Dedifferentiated amniotic fluid mesenchymal stem cell (primary cell): ENCODE results near the gene MIPOL1.
"Not testable (repeated sequence)": the region's sequence is repeated elsewhere in the genome, so short reads cannot be mapped to it uniquely, and the experiment has no call there.

Experiments
- DNase-seq: peaks from one replicate; pipeline ENCODE4 v3.0.0-alpha.2; 2016; ENCODE audit errors: extremely low spot score

Gene MIPOL1

GRCh38 chr14:37457334-37457733, 259.6 kb downstream of the MIPOL1 start:
- no peak for DNase-seq

GRCh38 chr14:37462426-37462825, 264.7 kb downstream of the MIPOL1 start:
- not testable (repeated sequence) for DNase-seq

GRCh38 chr14:37464192-37464858, 266.6 kb downstream of the MIPOL1 start:
- DNase-seq: no peak

GRCh38 chr14:37466003-37466622, 268.4 kb downstream of the MIPOL1 start:
- no peak for DNase-seq

GRCh38 chr14:37466623-37467088, 268.9 kb downstream of the MIPOL1 start:
- DNase-seq: no peak

- no peak for DNase-seq
Measured at GRCh38 chr14:37469650-37470049, 271.9 kb downstream of the MIPOL1 start.

- DNase-seq: no peak
Measured at GRCh38 chr14:37470251-37470650, 272.5 kb downstream of the MIPOL1 start.

GRCh38 chr14:37472906-37473305, 275.2 kb downstream of the MIPOL1 start:
- DNase-seq: no peak

GRCh38 chr14:37474191-37474590, 276.5 kb downstream of the MIPOL1 start:
- DNase-seq: no peak

GRCh38 chr14:37480446-37481290, 282.9 kb downstream of the MIPOL1 start:
- DNase-seq: no peak

GRCh38 chr14:37482428-37482827, 284.7 kb downstream of the MIPOL1 start:
- DNase-seq: no peak

GRCh38 chr14:37483672-37484071, 285.9 kb downstream of the MIPOL1 start:
- no peak for DNase-seq

- no peak for DNase-seq
Measured at GRCh38 chr14:37490607-37491006, 292.9 kb downstream of the MIPOL1 start.

- DNase-seq: no peak
Measured at GRCh38 chr14:37491076-37491475, 293.3 kb downstream of the MIPOL1 start.

- no peak for DNase-seq
Measured at GRCh38 chr14:37493606-37494005, 295.9 kb downstream of the MIPOL1 start.

GRCh38 chr14:37497422-37497821, 299.7 kb downstream of the MIPOL1 start:
- DNase-seq: no peak

- no peak for DNase-seq
Measured at GRCh38 chr14:37501877-37502276, 304.1 kb downstream of the MIPOL1 start.

GRCh38 chr14:37508503-37508902, 310.8 kb downstream of the MIPOL1 start:
- DNase-seq: no peak

- DNase-seq: no peak
Measured at GRCh38 chr14:37512173-37512572, 314.4 kb downstream of the MIPOL1 start.

- DNase-seq: no peak
Measured at GRCh38 chr14:37515771-37516170, 318.0 kb downstream of the MIPOL1 start.

- no peak for DNase-seq
Measured at GRCh38 chr14:37526994-37527393, 329.3 kb downstream of the MIPOL1 start.

GRCh38 chr14:37539992-37540391, 342.3 kb downstream of the MIPOL1 start:
- DNase-seq: no peak

GRCh38 chr14:37544407-37544806, 346.7 kb downstream of the MIPOL1 start:
- DNase-seq: no peak
